Measurements from ENCODE around the gene LAMA3.

DNA sequence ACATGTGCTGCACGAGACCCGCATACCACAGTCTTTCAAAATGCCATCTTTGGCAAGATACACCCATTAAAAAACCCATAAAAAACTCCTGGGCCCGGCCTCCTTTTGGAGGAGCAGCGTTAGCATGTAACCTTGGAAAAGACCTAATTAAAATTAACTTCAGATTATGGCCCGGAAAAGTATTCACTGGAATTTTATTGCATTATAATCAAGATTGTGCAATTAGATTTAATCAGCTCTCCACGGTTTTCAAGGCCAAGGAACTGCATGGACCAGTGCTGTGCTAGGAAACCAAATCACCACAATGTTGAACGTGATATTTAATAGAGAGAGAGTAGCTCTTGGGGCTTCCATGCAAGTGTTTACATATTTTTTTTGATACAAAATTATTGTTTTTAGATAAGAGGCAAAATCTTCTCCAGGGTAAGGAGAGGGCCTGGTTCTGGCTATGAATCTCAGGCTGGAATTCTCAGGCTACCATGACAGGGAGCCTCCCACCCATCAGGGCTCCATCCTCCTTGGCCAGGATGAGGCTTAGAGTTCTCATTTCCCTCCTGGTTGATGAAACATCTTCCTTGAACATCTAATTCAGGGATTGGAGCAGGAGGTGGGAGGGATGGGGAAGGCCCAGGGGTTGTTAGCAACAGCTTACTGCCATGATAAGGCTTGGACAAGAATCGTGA, 243.3 kb downstream of the LAMA3 start:
- TF ChIP-seq POLR2AphosphoS5 (IDR thresholded peaks at IDR 0.05; ENCODE audit: low read depth, low read length) = no peak
- TF ChIP-seq, protein P1, sequence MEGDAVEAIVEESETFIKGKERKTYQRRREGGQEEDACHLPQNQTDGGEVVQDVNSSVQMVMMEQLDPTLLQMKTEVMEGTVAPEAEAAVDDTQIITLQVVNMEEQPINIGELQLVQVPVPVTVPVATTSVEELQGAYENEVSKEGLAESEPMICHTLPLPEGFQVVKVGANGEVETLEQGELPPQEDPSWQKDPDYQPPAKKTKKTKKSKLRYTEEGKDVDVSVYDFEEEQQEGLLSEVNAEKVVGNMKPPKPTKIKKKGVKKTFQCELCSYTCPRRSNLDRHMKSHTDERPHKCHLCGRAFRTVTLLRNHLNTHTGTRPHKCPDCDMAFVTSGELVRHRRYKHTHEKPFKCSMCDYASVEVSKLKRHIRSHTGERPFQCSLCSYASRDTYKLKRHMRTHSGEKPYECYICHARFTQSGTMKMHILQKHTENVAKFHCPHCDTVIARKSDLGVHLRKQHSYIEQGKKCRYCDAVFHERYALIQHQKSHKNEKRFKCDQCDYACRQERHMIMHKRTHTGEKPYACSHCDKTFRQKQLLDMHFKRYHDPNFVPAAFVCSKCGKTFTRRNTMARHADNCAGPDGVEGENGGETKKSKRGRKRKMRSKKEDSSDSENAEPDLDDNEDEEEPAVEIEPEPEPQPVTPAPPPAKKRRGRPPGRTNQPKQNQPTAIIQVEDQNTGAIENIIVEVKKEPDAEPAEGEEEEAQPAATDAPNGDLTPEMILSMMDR (IDR thresholded peaks at IDR 0.05) = no peak
- TF ChIP-seq CHD2 (IDR thresholded peaks at IDR 0.05; ENCODE audit: low read length, partially characterized antibody) = no peak
- TF ChIP-seq MEF2A (IDR thresholded peaks at IDR 0.05; ENCODE audit: borderline replicate concordance, low read depth) = no peak
- TF ChIP-seq, protein P2, sequence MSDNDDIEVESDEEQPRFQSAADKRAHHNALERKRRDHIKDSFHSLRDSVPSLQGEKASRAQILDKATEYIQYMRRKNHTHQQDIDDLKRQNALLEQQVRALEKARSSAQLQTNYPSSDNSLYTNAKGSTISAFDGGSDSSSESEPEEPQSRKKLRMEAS (IDR thresholded peaks at IDR 0.05; ENCODE audit: low read depth) = no peak
- TF ChIP-seq, protein P3, sequence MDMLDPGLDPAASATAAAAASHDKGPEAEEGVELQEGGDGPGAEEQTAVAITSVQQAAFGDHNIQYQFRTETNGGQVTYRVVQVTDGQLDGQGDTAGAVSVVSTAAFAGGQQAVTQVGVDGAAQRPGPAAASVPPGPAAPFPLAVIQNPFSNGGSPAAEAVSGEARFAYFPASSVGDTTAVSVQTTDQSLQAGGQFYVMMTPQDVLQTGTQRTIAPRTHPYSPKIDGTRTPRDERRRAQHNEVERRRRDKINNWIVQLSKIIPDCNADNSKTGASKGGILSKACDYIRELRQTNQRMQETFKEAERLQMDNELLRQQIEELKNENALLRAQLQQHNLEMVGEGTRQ (IDR thresholded peaks at IDR 0.05; ENCODE audit: borderline replicate concordance, low read depth, low read length) = no peak
- TF ChIP-seq, protein P4, sequence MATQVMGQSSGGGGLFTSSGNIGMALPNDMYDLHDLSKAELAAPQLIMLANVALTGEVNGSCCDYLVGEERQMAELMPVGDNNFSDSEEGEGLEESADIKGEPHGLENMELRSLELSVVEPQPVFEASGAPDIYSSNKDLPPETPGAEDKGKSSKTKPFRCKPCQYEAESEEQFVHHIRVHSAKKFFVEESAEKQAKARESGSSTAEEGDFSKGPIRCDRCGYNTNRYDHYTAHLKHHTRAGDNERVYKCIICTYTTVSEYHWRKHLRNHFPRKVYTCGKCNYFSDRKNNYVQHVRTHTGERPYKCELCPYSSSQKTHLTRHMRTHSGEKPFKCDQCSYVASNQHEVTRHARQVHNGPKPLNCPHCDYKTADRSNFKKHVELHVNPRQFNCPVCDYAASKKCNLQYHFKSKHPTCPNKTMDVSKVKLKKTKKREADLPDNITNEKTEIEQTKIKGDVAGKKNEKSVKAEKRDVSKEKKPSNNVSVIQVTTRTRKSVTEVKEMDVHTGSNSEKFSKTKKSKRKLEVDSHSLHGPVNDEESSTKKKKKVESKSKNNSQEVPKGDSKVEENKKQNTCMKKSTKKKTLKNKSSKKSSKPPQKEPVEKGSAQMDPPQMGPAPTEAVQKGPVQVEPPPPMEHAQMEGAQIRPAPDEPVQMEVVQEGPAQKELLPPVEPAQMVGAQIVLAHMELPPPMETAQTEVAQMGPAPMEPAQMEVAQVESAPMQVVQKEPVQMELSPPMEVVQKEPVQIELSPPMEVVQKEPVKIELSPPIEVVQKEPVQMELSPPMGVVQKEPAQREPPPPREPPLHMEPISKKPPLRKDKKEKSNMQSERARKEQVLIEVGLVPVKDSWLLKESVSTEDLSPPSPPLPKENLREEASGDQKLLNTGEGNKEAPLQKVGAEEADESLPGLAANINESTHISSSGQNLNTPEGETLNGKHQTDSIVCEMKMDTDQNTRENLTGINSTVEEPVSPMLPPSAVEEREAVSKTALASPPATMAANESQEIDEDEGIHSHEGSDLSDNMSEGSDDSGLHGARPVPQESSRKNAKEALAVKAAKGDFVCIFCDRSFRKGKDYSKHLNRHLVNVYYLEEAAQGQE (IDR thresholded peaks at IDR 0.05; ENCODE audit: low read depth, low read length) = no peak

All from SK-N-SH (cell line).